ENCODE data around the gene UCK2. TPM values are rescaled to one million over a fixed set of nuclear protein-coding genes. Genes with fewer than 3 reads are reported as not detected.
A peak's percentile ranks its signal among the peaks of the same experiment; 100 is the strongest.

The UCK2 gene
- total and polyA plus RNA-seq, 9 of the 15 experiments (the other 6 are each of a cell fraction or from before 2014, with no cell fraction given), result 71.6 to 145 (median 95.8) TPM

GRCh38 chr1:165828103-165828668 lies 772 bp downstream of the UCK2 start (continued):
- no peak for TF ChIP-seq PREB (CRISPR knock-in tag; IDR thresholded peaks at IDR 0.05)
- TF ChIP-seq HMGXB4 (CRISPR knock-in tag; IDR thresholded peaks at IDR 0.05), result no peak
- no peak for TF ChIP-seq ZNF398 (CRISPR knock-in tag; IDR thresholded peaks at IDR 0.05)
- no peak for TF ChIP-seq CBX3 (IDR thresholded peaks at IDR 0.05; ENCODE audit: borderline replicate concordance in 1 of 2, low read length in 2 of 2)
- no peak for TF ChIP-seq EZH2 (IDR thresholded peaks at IDR 0.05; ENCODE audit: borderline replicate concordance, low read depth, low read length)
- no peak for TF ChIP-seq DLX4 (CRISPR knock-in tag; IDR thresholded peaks at IDR 0.05)
- TF ChIP-seq ZNF311 (CRISPR knock-in tag; IDR thresholded peaks at IDR 0.05), result no peak
- TF ChIP-seq HDAC3 (IDR thresholded peaks at IDR 0.05; ENCODE audit: borderline replicate concordance, partially characterized antibody), result no peak
- no peak; the same call in 1 of the 2 replicates for TF ChIP-seq ZNF384 (IDR thresholded peaks at IDR 0.05; ENCODE audit: low read depth, low read length)
- TF ChIP-seq KLF6 (CRISPR knock-in tag; IDR thresholded peaks at IDR 0.05; ENCODE audit: borderline replicate concordance), result no peak
- TF ChIP-seq ZFP91 (CRISPR knock-in tag; IDR thresholded peaks at IDR 0.05), result no peak
- no peak for TF ChIP-seq SREBF1 (IDR thresholded peaks at IDR 0.05; ENCODE audit: borderline replicate concordance, low read depth, low read length)
- TF ChIP-seq RHOXF2B (CRISPR knock-in tag; conservative IDR thresholded peaks at IDR 0.05), result no peak
- TF ChIP-seq NR2F6 (CRISPR knock-in tag; IDR thresholded peaks at IDR 0.05), result no peak
- TF ChIP-seq ZNF609 (CRISPR knock-in tag; IDR thresholded peaks at IDR 0.05; ENCODE audit: borderline replicate concordance), result peak; percentile 90; the same call in 1 of the 2 replicates

Measured in K562 (cell line).